UCSD-AML1 (cell line): ENCODE measurements around the gene CTNNA3.
"Not testable (repeated sequence)": the region's sequence is repeated elsewhere in the genome, so short reads cannot be mapped to it uniquely, and the experiment has no call there.

Source experiments
- DNase-seq: peaks from one replicate; lab custom pipeline; 2025; ENCODE audit not compliant: unreplicated experiment; lab: John Stamatoyannopoulos, UW

The CTNNA3 gene

DNA sequence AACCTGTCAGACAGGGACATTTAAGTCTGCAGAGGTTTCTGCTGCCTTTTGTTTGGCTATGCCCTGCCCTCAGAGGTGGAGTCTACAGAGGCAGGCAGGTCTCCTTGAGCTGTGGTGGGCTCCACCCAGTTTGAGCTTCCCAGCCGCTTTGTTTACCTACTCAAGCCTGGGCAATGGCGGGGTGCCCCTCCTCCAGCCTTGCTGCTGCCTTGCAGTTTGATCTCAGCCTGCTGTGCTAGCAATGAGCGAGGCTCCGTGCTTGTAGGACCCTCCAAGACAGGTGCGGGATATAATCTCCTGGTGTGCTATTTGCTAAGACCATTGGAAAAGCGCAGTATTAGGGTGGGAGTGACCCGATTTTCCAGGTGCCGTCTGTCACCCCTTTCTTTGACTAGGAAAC lies 1360.2 kb downstream of the CTNNA3 start:
- DNase-seq, result not testable (repeated sequence)

DNA sequence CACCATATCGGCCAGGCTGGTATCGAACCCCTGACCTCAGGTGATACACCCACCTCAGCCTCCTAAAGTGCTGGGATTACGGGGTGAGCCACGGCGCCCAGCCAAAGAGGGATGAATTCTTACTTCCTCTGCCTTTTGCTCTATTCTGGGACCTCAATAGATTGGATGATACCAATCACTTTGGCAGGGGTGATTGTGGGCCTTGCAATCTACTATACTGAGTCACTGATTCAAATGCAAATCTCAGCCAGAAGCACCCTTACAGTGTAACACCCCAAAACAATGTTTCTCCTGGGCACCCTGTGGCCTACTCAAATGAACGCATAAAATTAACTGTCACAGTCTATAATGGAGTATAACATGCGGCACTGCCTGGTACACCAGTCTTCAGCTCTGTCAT lies 1366.8 kb downstream of the CTNNA3 start:
- no peak for DNase-seq

DNA sequence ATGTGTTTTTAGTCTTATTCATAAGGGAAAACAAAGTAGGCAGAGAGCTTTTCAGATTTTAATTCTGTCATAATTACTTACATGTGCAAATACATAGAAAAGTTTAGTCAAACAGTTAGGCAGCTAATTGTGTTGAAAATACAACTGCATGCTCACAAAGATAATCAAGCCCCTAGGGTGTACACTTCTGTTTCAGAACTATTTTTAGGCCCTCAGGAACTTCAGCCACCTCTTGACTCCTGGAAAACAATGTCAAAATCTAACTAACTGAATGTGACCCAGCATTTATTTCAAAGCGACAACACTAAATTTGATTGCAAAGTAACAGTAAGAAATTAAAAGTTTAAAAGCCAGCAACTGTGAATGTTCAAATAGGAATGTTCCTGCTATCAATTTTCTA lies 1369.1 kb downstream of the CTNNA3 start:
- DNase-seq, result no peak

DNA sequence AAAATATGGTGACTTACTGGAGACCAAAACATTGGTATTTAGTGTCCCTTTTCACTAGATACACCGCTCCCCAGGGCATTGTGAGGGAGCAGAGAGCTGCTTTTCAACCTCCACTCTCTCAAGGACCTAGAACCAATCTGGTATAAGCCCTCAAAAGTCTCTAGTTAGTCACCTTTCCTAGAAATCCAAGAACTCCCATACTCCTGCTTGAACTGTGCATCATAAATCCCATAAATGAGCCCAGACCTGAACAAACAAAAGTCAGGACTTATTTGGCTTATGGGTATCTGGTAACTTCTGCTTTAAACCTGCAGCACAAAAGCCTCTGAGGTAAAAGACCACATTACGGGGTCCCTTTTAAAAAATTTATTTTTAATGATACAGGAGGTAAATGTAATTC lies 1373.2 kb downstream of the CTNNA3 start:
- DNase-seq, result no peak

DNA sequence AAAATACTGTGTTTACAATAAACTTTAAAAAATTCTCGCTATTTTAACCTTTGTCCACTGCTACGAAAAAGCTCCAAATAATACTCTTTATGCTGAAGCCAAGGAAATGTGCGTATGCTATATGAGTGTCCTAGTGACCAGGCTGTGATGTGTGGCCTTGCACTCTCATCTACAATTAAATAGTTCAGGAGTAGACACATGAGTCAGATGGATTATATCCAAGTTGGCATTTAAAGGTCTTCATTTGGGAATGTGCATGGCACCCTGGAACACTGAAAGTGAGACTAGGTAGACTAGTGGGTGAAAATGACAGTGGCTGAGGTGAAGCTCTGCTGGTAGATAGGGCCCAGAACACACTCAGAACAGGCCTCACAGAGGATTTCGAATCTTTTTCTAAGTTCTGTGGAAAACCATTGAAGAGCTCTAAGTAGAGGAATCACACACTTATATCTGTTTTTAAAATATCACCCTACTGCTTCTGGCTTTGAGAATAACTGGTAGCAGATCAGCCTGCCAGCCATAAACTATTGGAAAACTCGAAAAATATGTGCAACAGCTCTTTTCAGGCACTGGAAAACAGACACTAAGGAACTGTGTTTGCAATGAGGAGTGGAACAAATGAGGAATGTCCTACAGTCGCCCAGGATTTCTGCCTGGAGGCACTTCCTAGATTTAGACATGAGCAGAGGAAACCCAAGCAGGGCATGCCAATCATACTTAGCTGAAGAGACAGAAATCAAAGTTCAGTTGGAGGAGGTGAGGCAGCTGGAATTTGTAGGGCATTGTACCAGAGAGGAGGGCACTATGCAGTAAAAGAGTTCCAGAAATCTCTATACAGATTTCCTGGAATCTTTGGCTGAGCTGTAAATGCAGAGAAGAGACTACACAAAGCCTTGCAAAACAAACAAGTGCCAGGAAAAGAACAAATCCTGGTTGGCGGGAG lies 1374.0 kb downstream of the CTNNA3 start:
- no peak for DNase-seq

DNA sequence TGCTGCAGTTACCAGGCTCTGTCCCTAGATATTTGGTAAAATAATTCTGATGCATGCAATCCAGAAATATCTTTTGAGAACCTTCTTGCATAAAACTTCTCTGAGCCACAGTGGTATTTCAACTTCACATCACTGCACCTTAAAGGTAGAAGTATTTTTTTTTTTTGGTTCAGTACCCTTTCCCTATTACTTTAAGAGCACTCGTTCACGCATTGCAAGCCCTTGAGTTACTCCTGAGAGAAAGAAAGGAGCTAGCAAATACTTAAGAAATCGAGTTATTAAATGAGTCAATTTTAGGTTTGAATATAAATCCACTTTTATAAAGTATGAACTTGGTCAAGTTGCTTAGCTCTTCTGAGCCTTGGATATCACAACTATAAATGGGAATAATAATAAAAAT lies 1377.2 kb downstream of the CTNNA3 start:
- no peak for DNase-seq

DNA sequence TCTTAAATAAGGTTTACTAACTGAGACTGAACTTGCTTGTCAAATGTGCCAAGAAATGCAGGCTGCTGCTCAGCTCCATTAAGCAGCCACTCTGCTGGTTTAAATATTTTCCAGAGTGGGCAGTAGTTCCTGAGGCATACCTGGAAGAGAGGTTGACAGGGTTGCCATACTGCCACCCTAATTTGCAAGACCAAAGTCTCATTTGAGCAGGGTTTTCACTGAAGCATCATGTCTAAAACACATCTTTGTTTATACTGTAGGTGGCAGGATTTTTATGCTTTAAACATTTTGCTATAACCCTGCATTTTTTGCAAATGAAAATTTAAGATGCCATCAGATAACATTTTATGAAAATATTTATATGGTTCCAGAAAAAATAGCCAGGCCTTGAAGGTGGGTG lies 1388.2 kb downstream of the CTNNA3 start:
- no peak for DNase-seq

DNA sequence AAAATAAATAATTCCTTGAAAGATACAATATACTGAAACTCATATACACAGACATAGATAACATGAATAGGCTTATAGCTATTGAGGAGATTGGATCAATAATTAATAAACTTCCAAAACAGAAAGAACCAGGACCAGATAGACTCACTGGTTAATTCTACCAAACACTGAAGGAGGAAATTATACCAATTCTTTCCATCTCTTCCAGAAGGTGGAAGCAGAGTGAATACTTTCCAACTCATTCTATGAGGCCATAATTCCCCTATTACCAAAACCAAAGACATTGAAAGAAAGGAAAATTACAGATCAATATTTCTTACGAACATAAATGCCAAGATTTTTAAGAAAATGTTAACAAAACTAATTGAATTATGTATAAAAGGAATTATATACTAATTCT lies 1394.9 kb downstream of the CTNNA3 start:
- no peak for DNase-seq

DNA sequence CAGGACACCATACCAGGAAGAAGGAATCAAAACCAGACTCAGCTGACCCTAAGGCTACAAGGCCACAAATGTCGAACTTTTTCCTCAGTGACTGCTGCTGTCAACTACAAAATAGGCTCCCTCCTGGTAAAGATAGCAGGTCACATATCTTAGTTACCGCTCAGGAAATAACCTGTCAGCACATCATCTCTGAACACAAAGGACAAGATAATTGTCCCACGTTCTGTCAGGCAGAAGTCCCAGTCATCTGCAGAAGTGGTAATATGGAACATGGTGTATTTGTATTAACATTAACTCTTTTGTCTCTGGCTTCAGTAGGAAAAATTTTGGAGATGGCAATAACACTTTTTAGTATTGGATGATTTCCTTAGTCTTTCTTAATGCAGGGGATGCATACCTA lies 1400.4 kb downstream of the CTNNA3 start:
- DNase-seq, result no peak

DNA sequence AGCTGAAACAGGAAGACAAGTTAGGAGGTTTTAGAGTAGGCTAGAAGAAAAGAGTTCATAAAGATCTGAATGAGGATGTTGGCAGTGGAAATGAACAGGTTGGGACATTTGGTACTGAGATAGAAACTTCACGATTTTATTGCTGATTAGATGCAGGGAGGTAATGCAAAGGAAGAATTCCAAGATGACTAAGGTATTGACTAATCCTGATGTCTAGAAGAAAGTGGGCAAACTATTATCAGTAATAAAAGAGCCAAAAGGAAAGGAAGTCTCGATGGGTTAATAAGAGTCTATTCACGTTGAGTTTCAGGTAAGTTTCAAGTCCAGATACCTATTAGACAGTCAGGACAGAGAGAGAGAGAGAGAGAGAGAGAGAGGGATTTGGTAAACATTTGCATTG lies 1401.5 kb downstream of the CTNNA3 start:
- DNase-seq, result no peak

DNA sequence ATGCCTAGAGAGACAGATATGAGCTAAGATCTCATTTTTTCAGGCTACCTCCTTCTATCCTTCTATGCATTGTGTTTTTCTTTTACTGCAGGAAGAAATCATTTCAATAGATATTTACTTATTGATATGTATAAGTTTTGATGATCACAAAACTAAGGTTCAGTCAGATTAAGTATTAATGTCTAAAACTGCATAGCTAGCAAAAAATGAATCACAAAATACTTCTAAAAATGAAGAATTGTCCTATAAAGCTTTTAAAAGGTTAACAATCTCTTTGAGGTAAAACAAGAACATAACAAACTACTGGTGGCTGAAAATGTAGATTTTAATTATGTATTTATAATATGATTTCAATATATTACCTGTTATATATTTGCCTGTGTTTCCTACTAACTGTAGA lies 1403.1 kb downstream of the CTNNA3 start:
- no peak for DNase-seq

DNA sequence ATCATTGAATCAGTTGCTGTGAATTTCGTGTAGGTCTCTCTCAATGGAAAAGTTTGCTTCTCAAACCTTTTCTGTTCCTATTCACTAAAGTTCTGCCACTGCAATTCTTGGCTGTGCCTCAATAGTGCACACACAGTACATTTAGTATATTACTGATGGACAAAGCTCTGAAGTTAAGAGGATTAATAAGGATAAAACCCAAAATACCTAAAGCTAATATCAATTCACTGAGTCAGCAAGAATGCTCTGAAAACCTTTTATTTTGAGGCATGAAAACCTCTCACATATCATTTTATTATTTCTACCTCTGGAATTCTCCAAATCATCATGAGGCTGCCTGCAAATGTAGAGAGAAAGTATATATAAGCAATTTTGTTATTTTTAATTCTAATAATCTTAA lies 1403.5 kb downstream of the CTNNA3 start:
- no peak for DNase-seq

DNA sequence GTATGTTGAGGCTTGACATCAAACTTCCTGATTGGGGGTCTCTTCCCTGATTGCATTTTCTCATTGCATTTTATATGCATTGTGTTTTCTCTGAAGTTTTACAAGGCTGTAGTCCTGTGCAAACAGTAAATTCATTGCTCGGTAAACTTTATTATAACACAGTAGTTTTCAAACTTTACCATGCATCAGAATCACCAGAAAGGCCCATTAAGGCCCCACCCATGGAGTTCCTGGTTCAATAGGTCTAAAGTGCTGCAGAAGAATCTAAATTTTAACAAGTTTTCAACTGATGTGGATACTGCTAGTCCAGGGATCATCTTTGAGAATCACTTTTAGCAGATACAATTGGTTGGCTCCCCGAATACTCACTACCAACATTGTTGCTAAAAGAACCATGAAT lies 1404.9 kb downstream of the CTNNA3 start:
- no peak for DNase-seq

DNA sequence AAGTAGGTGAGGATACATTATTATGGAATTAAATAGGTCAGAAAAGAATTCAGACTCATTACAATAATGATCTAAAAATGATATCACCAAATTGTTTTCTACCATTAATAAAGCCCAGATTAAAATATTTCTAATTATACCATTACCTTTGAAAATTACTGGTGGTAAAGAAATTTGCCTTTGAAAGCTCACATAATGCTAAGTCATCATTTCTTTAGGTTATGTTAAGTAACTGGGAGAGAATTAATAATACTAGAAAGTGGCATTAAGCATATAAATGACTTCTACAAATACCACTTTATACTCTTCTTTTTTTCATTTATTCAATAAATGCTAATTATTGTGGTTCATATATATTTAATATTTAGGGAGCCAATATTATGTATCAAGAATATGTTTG lies 1411.4 kb downstream of the CTNNA3 start:
- no peak for DNase-seq

DNA sequence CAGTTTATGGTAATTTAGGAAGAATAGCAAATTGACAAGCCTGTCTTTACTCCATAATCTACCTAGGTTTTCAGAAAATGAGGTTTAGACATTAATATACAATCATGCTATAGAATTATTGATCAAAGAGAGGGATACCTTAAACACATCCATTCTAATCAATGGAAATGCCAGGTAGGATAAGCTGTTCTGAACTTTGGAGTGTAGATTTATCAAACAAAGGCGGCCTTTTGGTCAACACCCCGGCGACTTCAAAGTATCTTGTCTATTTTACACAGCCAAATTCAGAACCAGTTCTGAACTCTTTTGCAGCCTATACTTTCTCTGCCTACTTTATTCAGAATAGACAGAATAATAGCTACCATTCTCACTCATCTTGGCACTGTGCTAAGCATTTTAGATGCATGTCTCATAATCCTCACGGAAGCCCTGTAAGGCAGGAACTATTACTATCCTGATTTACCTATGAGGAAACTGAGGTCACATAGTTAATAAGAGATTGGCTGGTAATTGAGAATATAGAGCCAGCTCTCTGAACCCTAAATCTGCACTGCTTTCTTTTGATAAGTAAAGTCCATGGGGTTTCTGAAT lies 1412.0 kb downstream of the CTNNA3 start:
- no peak for DNase-seq

DNA sequence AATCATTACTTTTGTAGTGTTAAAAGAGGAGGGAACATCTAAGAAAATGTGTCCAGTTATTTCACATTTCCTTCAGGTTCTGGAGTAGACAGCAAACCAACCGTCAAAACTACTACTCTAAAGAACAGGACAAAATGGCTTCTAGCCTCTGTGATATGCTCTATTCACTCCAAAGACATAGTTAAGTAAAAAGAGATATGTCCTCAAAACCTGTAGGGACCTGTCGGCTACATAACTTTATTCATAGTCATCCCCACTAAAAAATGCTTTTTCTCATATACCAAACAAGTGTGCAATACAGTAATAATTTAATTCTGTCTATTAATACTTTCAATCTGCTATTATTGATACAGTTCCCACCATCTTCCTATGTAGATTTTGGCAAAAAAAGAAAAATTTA lies 1412.9 kb downstream of the CTNNA3 start:
- no peak for DNase-seq

DNA sequence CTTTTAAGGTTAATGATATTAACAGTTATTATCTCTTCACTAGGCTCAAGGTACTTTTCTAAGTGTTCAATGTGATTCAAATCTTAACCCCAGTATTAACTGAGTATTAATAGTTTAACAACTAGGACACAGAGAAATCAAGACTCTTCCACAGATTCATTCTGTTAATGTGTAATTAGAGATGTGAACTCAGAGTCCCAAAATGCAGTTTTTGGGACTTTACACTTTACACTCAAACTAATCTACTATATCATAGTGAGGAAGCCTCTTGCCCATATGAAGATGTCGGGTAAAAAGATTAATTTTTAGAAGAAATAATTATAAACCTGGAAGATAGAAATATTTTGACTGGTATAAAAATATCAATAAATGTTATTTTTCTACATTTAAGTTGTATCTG lies 1414.7 kb downstream of the CTNNA3 start:
- no peak for DNase-seq

DNA sequence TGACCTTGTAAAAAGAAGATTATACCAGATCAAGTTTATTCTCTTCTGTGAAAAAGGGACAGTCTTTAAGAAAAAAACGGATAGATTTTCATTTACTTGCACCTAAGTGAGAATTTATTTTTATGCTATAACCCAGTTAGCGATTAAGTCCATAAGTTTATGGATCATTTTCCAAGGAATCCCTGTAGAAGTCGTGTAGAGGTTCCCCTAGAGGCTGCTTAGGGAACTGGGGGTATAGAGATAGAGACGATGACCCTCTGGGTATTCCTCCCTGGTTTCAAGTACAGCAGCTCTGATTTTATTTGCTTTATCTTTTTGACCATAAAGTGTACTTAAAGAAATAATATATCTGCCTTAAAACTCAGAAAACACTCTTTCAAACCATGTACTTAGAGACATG lies 1418.5 kb downstream of the CTNNA3 start:
- DNase-seq, result no peak

DNA sequence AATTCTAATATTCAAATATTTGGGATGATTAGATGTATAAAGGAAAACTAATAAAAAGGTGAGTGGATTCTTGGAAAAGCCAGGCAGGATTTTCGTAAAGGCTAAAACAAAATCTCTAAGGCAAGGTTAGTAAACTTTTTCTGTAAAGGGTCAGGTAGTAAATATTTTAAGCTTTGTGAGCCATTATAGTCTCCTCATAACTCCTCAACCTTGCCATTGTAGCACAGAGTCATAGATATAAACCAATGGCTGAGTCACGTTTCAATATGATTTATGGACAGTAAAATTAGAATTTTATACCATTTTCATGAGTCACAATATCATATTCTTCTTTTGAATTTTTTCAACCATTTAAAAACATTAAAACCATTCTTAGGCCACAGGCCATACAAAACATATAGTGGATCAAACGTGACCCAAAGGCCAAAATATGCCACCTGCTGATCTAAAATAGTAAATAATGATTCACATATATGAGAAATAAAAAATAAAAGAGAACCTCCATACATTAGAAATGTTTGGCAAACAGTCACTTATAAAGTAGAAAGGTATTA lies 1422.0 kb downstream of the CTNNA3 start:
- DNase-seq, result no peak

DNA sequence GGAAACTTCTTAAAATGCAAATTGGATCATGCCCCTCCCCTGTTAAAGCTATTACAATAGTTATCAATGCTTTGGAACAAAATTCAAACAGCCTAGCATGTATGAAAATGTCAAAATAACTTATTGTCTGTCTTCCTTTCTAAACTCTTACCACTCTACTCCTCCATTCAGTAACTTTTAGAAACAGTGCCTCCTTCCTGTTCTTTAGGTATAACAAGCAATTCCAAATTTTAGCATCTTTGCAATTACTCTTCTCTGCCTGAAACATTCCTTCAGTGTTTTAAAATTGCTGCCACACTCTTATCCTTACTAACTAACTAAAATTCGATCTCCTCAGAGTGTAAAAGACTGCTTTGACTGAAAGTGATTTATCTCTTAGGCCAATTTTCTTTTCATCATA lies 1430.6 kb downstream of the CTNNA3 start:
- no peak for DNase-seq

DNA sequence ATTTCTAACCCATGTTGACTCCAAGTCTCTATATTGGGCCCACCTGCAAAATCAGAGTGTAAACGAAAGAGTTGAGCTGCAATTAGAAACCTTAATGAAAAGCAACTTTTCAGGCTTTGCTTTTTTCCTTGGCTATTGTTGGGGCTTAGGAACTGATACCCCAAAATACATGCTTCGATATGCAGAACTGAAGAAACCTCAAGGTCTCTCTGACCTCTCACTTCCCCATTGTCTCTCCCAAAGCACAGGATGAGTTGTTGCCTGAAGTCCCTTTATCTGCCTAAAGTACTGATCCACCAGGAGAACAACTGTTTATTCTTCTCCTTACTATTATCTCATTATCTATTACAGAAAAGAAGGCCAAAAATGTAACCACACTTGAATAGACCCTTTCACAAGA lies 1436.2 kb downstream of the CTNNA3 start:
- DNase-seq, result no peak

DNA sequence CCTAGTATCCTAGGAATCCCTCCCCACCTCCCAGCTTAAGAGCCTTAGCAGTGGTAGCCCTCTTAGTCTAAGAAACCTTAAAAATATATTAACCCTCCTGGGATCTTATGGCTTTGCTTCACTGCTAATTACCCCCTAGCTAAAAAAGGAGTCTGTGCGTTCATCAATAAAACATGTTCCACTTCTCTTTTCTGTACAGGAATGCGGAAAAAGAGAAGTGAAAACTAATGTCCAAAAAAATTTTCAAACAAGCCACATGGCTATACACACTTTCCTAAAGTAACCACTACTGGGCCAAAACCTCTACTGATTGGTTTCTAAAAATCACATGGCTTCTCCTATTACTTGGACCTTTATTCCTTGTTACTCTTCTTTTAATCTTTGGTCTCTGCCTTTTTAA lies 1437.3 kb downstream of the CTNNA3 start:
- DNase-seq, result no peak
